ENCODE data around the gene TRPM3.

TRPM3 gene

GRCh38 chr9:71073494-71073893 lies 47.9 kb downstream of the TRPM3 start:
- TF ChIP-seq CTCF (IDR thresholded peaks at IDR 0.05; ENCODE audit: unreplicated experiment in 3 of 3) = no peak
- Mint-ChIP-seq H3K27me3 (ENCODE audit: low read depth) (peaks cover 4% of the 10 kb centered on the region), H3K4me1 (no peaks in the 10 kb centered on the region), H3K27ac (no peak overlapping the region), H3K36me3 (ENCODE audit: low read depth) (no peaks in the 10 kb centered on the region), H3K9me3 (no peaks in the 10 kb centered on the region), H3K4me3 (no peak overlapping the region)

- TF ChIP-seq CTCF (IDR thresholded peaks at IDR 0.05; ENCODE audit: unreplicated experiment in 3 of 3) = no peak
- Mint-ChIP-seq H3K4me1 (no peaks in the 10 kb centered on the region), H3K27me3 (ENCODE audit: low read depth) (peaks cover 4% of the 10 kb centered on the region), H3K36me3 (ENCODE audit: low read depth) (no peaks in the 10 kb centered on the region), H3K9me3 (no peaks in the 10 kb centered on the region), H3K27ac (no peak overlapping the region), H3K4me3 (no peak overlapping the region)
Measured at GRCh38 chr9:71072587-71072986, 48.8 kb downstream of the TRPM3 start.

- no peaks in the 10 kb centered on the region for H3K4me1 Mint-ChIP-seq
- H3K9me3 Mint-ChIP-seq = no peaks in the 10 kb centered on the region
- H3K27me3 Mint-ChIP-seq (ENCODE audit: low read depth) = no peaks in the 10 kb centered on the region
- no peak for TF ChIP-seq CTCF (IDR thresholded peaks at IDR 0.05; ENCODE audit: unreplicated experiment in 3 of 3)
- H3K36me3 Mint-ChIP-seq (ENCODE audit: low read depth) = no peaks in the 10 kb centered on the region
- H3K27ac Mint-ChIP-seq = no peak overlapping the region
- H3K4me3 Mint-ChIP-seq = no peak overlapping the region
Measured at GRCh38 chr9:71071633-71072032, 49.8 kb downstream of the TRPM3 start.

- Mint-ChIP-seq H3K4me1 (no peaks in the 10 kb centered on the region), H3K36me3 (ENCODE audit: low read depth) (no peaks in the 10 kb centered on the region), H3K4me3 (no peak overlapping the region), H3K27ac (no peak overlapping the region), H3K9me3 (no peaks in the 10 kb centered on the region), H3K27me3 (ENCODE audit: low read depth) (peaks cover 3% of the 10 kb centered on the region)
- TF ChIP-seq CTCF (IDR thresholded peaks at IDR 0.05; ENCODE audit: unreplicated experiment in 3 of 3) = no peak
Measured at GRCh38 chr9:71058660-71059059, 62.8 kb downstream of the TRPM3 start.

- H3K27ac Mint-ChIP-seq = no peak overlapping the region
- no peaks in the 10 kb centered on the region for H3K36me3 Mint-ChIP-seq (ENCODE audit: low read depth)
- no peak for TF ChIP-seq CTCF (IDR thresholded peaks at IDR 0.05; ENCODE audit: unreplicated experiment in 3 of 3)
- no peaks in the 10 kb centered on the region for H3K27me3 Mint-ChIP-seq (ENCODE audit: low read depth)
- H3K9me3 Mint-ChIP-seq = no peaks in the 10 kb centered on the region
- no peaks in the 10 kb centered on the region for H3K4me1 Mint-ChIP-seq
- no peak overlapping the region for H3K4me3 Mint-ChIP-seq
Measured at GRCh38 chr9:71052287-71052686, 69.1 kb downstream of the TRPM3 start.

- Mint-ChIP-seq H3K36me3 (ENCODE audit: low read depth) (no peaks in the 10 kb centered on the region), H3K27ac (no peak overlapping the region), H3K4me1 (no peaks in the 10 kb centered on the region), H3K9me3 (no peaks in the 10 kb centered on the region), H3K4me3 (no peak overlapping the region), H3K27me3 (ENCODE audit: low read depth) (peaks cover 6% of the 10 kb centered on the region)
- TF ChIP-seq CTCF (IDR thresholded peaks at IDR 0.05; ENCODE audit: unreplicated experiment in 3 of 3) = no peak
Measured at GRCh38 chr9:71048280-71048679, 73.1 kb downstream of the TRPM3 start.

All from nephron (organoid).